ENCODE measurements around the gene KLRK1.
A peak's percentile ranks its signal among the peaks of the same experiment; 100 is the strongest.
"Not testable (repeated sequence)": the region's sequence is repeated elsewhere in the genome, so short reads cannot be mapped to it uniquely, and the experiment has no call there.

KLRK1 gene

GRCh38 chr12:10389904-10390303 lies at the start of gene KLRK1:
KLRK1 (minus strand) TSS chr12:10390041; CDS start chr12:10388810, 1,231 bp downstream.
- DNase-seq (ENCODE audit: low spot score): no peak

- DNase-seq (ENCODE audit: low spot score): not testable (repeated sequence)
These were observed 47.8 kb upstream of the KLRK1 start for GRCh38 chr12:10437601-10438000.

- not testable (repeated sequence) for DNase-seq (ENCODE audit: low spot score)
These were observed 46.0 kb upstream of the KLRK1 start, which contains the start of gene KLRC2 for GRCh38 chr12:10435816-10436215. KLRC2 (minus strand) TSS chr12:10436010; CDS start chr12:10435986, 24 bp downstream.

GRCh38 chr12:10430623-10431022 lies 40.8 kb upstream of the KLRK1 start:
- DNase-seq (ENCODE audit: low spot score): not testable (repeated sequence)

- DNase-seq (ENCODE audit: low spot score): peak; percentile 26
These were observed 36.1 kb upstream of the KLRK1 start for GRCh38 chr12:10425938-10426337.

GRCh38 chr12:10424260-10424899 lies 34.5 kb upstream of the KLRK1 start:
- DNase-seq (ENCODE audit: low spot score): not testable (repeated sequence)

GRCh38 chr12:10422159-10422558 lies 32.3 kb upstream of the KLRK1 start:
- not testable (repeated sequence) for DNase-seq (ENCODE audit: low spot score)

GRCh38 chr12:10420334-10420733 lies 30.5 kb upstream of the KLRK1 start, which contains the start of gene KLRC3:
KLRC3 (minus strand) TSS chr12:10420595; CDS start chr12:10420550, 45 bp downstream.
- DNase-seq (ENCODE audit: low spot score): not testable (repeated sequence)

- no peak for DNase-seq (ENCODE audit: low spot score)
These were observed 19.6 kb upstream of the KLRK1 start, which contains the start of gene KLRC4 for GRCh38 chr12:10409392-10409791. KLRC4 (minus strand) TSS chr12:10409757; CDS start chr12:10409575, 182 bp downstream.

- no peak for DNase-seq (ENCODE audit: low spot score)
These were observed 19.0 kb upstream of the KLRK1 start for GRCh38 chr12:10408842-10409241.

GRCh38 chr12:10406725-10407124 lies 16.9 kb upstream of the KLRK1 start:
- DNase-seq (ENCODE audit: low spot score): no peak

GRCh38 chr12:10405294-10405693 lies 15.5 kb upstream of the KLRK1 start:
- no peak for DNase-seq (ENCODE audit: low spot score)

GRCh38 chr12:10404798-10405197 lies 15.0 kb upstream of the KLRK1 start:
- no peak for DNase-seq (ENCODE audit: low spot score)

GRCh38 chr12:10400829-10401228 lies 11.0 kb upstream of the KLRK1 start:
- DNase-seq (ENCODE audit: low spot score): no peak

GRCh38 chr12:10398168-10398567 lies 8.3 kb upstream of the KLRK1 start:
- DNase-seq (ENCODE audit: low spot score): no peak

- DNase-seq (ENCODE audit: low spot score): no peak
These were observed 7.5 kb upstream of the KLRK1 start for GRCh38 chr12:10397296-10397695.

GRCh38 chr12:10396176-10396575 lies 6.3 kb upstream of the KLRK1 start:
- not testable (repeated sequence) for DNase-seq (ENCODE audit: low spot score)

- no peak for DNase-seq (ENCODE audit: low spot score)
These were observed 5.7 kb upstream of the KLRK1 start for GRCh38 chr12:10395390-10395998.

GRCh38 chr12:10394531-10395152 lies 4.8 kb upstream of the KLRK1 start:
- not testable (repeated sequence) for DNase-seq (ENCODE audit: low spot score)

- no peak for DNase-seq (ENCODE audit: low spot score)
These were observed 3.5 kb upstream of the KLRK1 start for GRCh38 chr12:10393291-10393690.

GRCh38 chr12:10392394-10392930 lies 2.6 kb upstream of the KLRK1 start:
- peak; percentile 21 for DNase-seq (ENCODE audit: low spot score)

- DNase-seq (ENCODE audit: low spot score): not testable (repeated sequence)
These were observed 1.1 kb upstream of the KLRK1 start for GRCh38 chr12:10390991-10391390.

Data from putamen (tissue), 1 donor.